Pancreas (tissue), 10 donors: ENCODE results near the gene DMWD. TPM values are rescaled to one million over a fixed set of nuclear protein-coding genes. Genes with fewer than 3 reads are reported as not detected.

Experiments
- ATAC-seq, 4 donors: fragments of 200-7000 bp; cut with Tn5 transposase; one replicate each; pipeline versions ENCODE4 v1.8.0 to v1.9.1; 2020; ENCODE audit warnings: mild to moderate bottlenecking in 4 of 4, moderate library complexity in 4 of 4
- DNase-seq, 6 donors: peaks; one replicate each; pipeline ENCODE4 v3.0.0-alpha.2; 2020
- FAIRE-seq: peaks from 2 replicates; lab custom pipeline; 2012; peaks lifted over from hg19 to GRCh38; lab: Jason Lieb, UNC
- H3K27ac ChIP-seq, 4 donors: fragments of 200-600 bp; sonication (generic); 1 replicate in 3 of 4; 2 replicates in 1 of 4; pipeline versions ENCODE4 v1.5.0 to v1.8.0; 2020
- H3K27me3 ChIP-seq, 4 donors: fragments of 200-600 bp; one replicate each; pipeline ENCODE4 v1.8.0; 2021
- H3K36me3 ChIP-seq, 3 donors: fragments of 200-600 bp; sonication (generic) in 1 of 3; one replicate each; pipeline versions ENCODE4 v1.5.0 to v1.8.0; 2020 to 2021
- H3K4me1 ChIP-seq, 3 donors: fragments of 200-600 bp; one replicate each; pipeline ENCODE4 v1.8.0; 2021
- H3K4me3 ChIP-seq, 4 donors: fragments of 200-600 bp; sonication (generic) in 2 of 4; one replicate each; pipeline versions ENCODE4 v1.5.0 to v1.8.0; 2020 to 2021
- H3K9me3 ChIP-seq, 4 donors: fragments of 200-600 bp; one replicate each; pipeline ENCODE4 v1.8.0; 2021
- WGBS, 2 donors: extraction: QIAGEN DNeasy Blood & Tissue Kit; methylation state at CpG; one replicate each; pipeline ENCODE4 v1.1.7; 2013; 5-methylcytosine and 5-hydroxymethylcytosine counted together
- intact Hi-C, 3 donors: fragments of 100-400 bp; cut with DNase I; formaldehyde crosslinking; loops; one replicate each; pipeline versions ENCODE4 v1.11.1 to v1.14.2; 2022
- polyA plus RNA-seq, 2 donors: library from polyadenylated mRNA; stranded (reverse); fragments of 200-250 nt; gene quantifications; one replicate each; pipeline ENCODE4 v1.2.3, GENCODE V29; 2013
- total RNA-seq, 6 donors: library from RNA; stranded (reverse); fragmentation: NEBNext Ultra II Directional in 4 of 6; extraction: Animal tissue kit (Norgen Biotek cat#: 25700) in 4 of 6; gene quantifications; one replicate each; pipeline versions ENCODE4 v1.2.1 to v1.2.4, GENCODE V29; 2021 to 2023
- TF ChIP-seq, protein P1 (sequence below), 4 donors: fragments of 200-600 bp; sonication (generic) in 3 of 4; IDR thresholded peaks; one replicate each; pipeline versions ENCODE4 v1.5.0 to v1.8.0; 2021; ENCODE audit warnings: antibody characterized with exemption in 4 of 4
- donor health status: healthy with polysubstance abuse.
- donor health status: DM: no; HTN: no; CAD: no; lungs with moderate emphysema.
- donor health status: DM: no; HTN: no; CAD: no.
- donor health status: control.
- donor health status: control.
- donor health status: Bipolar disorder and iron deficiency.
- donor health status: DM: yes; HTN: yes; CAD: no.
- donor health status: DM: no; HTN: no; CAD: no.
- donor health status: DM: no; HTN: no; CAD: no.
- donor health status: DM: yes; HTN: yes; CAD: no.

DMWD gene
- total and polyA plus RNA-seq, 8 donors, result 14.2 to 39.8 (median 18.6) TPM

- intact Hi-C loops, result no loop called here
- H3K27me3 ChIP-seq, result no peaks in the 10 kb centered on the region
- no peaks in the 10 kb centered on the region for H3K9me3 ChIP-seq
- H3K4me3 ChIP-seq, result no peak overlapping the region
- TF ChIP-seq, protein P1, sequence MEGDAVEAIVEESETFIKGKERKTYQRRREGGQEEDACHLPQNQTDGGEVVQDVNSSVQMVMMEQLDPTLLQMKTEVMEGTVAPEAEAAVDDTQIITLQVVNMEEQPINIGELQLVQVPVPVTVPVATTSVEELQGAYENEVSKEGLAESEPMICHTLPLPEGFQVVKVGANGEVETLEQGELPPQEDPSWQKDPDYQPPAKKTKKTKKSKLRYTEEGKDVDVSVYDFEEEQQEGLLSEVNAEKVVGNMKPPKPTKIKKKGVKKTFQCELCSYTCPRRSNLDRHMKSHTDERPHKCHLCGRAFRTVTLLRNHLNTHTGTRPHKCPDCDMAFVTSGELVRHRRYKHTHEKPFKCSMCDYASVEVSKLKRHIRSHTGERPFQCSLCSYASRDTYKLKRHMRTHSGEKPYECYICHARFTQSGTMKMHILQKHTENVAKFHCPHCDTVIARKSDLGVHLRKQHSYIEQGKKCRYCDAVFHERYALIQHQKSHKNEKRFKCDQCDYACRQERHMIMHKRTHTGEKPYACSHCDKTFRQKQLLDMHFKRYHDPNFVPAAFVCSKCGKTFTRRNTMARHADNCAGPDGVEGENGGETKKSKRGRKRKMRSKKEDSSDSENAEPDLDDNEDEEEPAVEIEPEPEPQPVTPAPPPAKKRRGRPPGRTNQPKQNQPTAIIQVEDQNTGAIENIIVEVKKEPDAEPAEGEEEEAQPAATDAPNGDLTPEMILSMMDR (IDR thresholded peaks at IDR 0.05), result no peak
- H3K27ac ChIP-seq, result no peak overlapping the region
- no peak for ATAC-seq
- H3K36me3 ChIP-seq, result peaks cover 0 to 31% (median 7%) of the 10 kb centered on the region in 3 donors
- no peak for FAIRE-seq
- WGBS, 2 donors, result 80 to 89% methylated on average over 9 to 10 of the region's 10 CpGs
- no peak for DNase-seq
- H3K4me1 ChIP-seq, result no peaks in the 10 kb centered on the region
Observed at GRCh38 chr19:45821570-45821969, 28.9 kb upstream of the DMWD start.

DNA sequence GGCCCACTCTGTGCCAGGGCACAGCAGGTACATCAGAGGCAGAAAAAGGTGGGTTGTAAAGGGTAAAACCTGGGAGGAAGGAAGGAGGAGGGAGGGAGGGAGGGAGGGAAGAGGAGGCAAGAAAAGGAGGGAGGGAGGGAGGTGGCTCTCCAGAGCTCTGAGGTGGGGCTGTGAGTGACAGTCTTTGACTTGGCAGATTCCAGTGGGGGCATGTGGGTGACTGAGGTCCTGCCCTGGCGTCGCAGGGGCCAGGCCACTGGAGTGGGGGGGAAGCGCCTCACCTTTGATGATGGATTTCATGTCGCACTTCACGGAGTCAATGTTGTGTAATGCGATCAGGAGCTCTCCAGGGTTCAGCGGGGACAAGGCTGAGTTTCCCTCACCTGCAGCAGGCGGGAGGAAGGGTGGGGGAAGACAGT lies 28.5 kb upstream of the DMWD start:
- no peak for ATAC-seq
- peaks cover 0 to 26% (median 6%) of the 10 kb centered on the region in 3 donors for H3K36me3 ChIP-seq
- FAIRE-seq, result no peak
- H3K27me3 ChIP-seq, result no peaks in the 10 kb centered on the region
- 92 to 94% methylated on average over 8 of the region's 8 CpGs for WGBS, 2 donors
- no peaks in the 10 kb centered on the region for H3K4me1 ChIP-seq
- no peak for DNase-seq
- intact Hi-C loops, result no loop called here
- TF ChIP-seq, protein P1 (IDR thresholded peaks at IDR 0.05), result no peak
- H3K9me3 ChIP-seq, result no peaks in the 10 kb centered on the region
- no peak overlapping the region for H3K27ac ChIP-seq
- no peak overlapping the region for H3K4me3 ChIP-seq

DNA sequence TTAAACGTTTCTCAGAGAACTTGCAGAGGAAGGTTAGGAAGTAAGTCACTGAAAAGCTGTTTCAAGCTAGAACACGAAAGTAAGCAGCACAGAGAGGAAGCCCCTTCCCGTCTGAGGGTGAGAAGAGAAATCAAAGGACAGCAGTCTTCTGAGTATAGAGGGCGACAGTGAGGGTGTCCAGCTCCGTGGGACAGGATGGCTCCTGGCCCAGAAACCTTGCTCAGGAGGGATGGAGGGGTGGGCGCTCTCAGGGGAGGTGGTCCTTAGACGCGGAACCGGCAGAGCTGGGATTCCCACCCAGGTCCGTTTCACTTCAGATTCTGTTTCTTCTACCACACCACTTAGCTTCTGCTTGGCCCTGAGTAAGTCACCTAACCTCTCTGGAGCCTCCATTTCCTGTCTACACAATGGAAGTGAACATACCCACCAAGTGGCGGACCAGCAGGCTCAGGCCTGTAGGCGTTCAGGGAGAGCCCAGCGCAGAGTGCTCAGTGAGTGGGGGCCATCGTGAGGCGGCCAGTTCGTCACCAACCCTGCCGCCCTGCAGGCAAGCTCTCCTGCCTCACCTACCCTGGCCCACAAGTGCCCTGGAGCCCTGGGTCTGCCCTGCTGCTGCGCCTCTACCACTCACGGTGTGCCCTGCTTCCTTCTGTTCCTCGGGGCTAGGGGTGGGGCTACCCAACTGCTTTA lies 27.9 kb upstream of the DMWD start:
- H3K27ac ChIP-seq, result no peak overlapping the region
- H3K4me1 ChIP-seq, result no peaks in the 10 kb centered on the region
- no peak overlapping the region for H3K4me3 ChIP-seq
- TF ChIP-seq, protein P1 (IDR thresholded peaks at IDR 0.05), result no peak
- intact Hi-C loops, result no loop called here
- no peak for FAIRE-seq
- H3K9me3 ChIP-seq, result no peaks in the 10 kb centered on the region
- peaks cover 0 to 21% (median 0%) of the 10 kb centered on the region in 3 donors for H3K36me3 ChIP-seq
- H3K27me3 ChIP-seq, result no peaks in the 10 kb centered on the region
- ATAC-seq, result no peak
- 78 to 80% methylated on average over 20 of the region's 20 CpGs for WGBS, 2 donors
- no peak for DNase-seq

DNA sequence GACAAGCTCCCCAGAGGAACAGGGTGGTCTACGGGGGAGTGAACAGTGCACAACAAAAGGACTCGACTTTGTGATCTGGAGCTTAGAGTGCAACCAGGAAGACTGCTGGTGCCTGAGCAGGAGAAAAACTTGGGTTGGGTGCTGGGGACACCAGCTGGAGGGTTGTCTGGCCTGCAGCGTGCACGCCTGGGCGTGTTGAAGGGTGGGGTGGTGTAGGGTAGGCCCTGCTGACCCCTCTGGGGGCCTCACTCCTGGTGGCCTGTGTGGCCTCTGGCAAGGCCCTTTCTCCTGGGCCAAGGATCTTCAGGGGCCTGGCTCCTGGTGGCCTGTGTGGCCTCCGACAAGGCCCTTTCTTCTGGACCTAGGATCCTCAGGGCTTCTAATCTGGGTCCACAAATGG lies 27.1 kb upstream of the DMWD start:
- no peak for FAIRE-seq
- no peak for DNase-seq

More for the DNA sequence above, 27.1 kb upstream of the DMWD start:
- ATAC-seq, result no peak
- H3K4me3 ChIP-seq, result no peak overlapping the region
- no peaks in the 10 kb centered on the region for H3K27me3 ChIP-seq
- no peaks in the 10 kb centered on the region for H3K9me3 ChIP-seq
- WGBS, 2 donors, result 86 to 87% methylated on average over 6 of the region's 6 CpGs
- no peak overlapping the region for H3K27ac ChIP-seq
- H3K36me3 ChIP-seq, result peaks cover 0 to 13% (median 0%) of the 10 kb centered on the region in 3 donors
- intact Hi-C loops, result loop anchor here in 2 of 3 donors (5.0 to 10.0 kb wide), 2 partner anchors 195 to 198 kb away; no protein-coding TSS in a partner anchor
- TF ChIP-seq, protein P1 (IDR thresholded peaks at IDR 0.05), result no peak
- H3K4me1 ChIP-seq, result no peaks in the 10 kb centered on the region
